DMS 273 (cell line): ENCODE data around the gene SACM1L.
"Not testable (repeated sequence)": the region's sequence is repeated elsewhere in the genome, so short reads cannot be mapped to it uniquely, and the experiment has no call there.

Experiments used
- DNase-seq: peaks from one replicate; lab custom pipeline; 2025; ENCODE audit not compliant: unreplicated experiment; lab: John Stamatoyannopoulos, UW

Gene SACM1L

GRCh38 chr3:45741742-45742460, 52.7 kb downstream of the SACM1L start:
- no peak for DNase-seq

GRCh38 chr3:45742461-45743089, 53.4 kb downstream of the SACM1L start:
- DNase-seq = no peak

DNA sequence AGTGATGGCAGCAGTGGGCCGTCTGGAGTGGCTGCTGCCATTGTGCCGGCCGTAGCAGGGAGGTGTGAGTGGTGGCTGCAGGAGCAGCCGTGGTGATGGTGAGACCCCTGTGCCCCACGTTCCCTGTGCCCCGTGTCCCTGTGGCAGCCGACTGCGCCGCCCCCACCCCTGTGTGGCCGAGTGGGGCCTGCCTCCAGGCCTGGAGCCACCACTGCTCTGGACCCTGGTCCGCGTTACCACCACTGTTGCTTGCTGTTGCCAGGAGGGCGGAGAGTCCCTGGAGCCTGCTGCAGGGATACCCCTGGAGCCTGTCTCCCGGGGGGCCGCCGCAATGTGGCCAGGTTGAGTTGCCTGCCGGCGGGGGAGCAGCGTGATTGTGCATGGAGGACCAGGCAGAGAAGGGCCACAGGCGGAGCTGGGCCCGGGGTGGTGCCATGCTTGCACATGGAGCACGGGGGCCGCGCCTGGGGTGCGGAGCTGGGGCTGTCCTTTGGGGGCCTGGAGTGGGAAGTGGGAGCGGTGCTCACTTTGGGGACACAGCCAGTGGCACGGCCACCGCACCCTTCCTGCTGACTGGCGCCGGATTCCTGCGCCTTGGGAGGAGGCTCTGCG, 57.1 kb downstream of the SACM1L start:
- DNase-seq = no peak

GRCh38 chr3:45746777-45747622, 57.8 kb downstream of the SACM1L start:
- no peak for DNase-seq

DNA sequence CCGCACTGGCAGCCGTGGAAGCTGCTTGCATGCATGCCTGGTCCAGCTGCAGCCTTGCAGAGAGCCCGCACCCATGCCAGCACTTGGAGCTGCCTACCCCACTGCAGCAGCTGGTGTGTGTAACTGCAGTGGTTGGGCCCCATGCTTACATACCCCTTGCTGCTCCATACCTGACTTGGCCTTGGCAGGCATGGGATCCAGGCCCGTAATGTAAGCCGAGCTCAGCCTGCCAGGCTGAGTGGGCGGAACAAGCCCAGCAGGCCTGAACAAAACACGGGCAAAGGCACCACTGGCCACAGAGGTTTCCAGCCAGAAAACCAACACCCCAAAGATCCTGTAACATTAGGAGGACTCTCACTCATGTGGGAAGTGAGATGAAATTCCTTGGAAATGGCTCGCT, 58.9 kb downstream of the SACM1L start:
- peak; percentile 41 for DNase-seq

- not testable (repeated sequence) for DNase-seq
These were observed 59.9 kb downstream of the SACM1L start for GRCh38 chr3:45749036-45749600.

GRCh38 chr3:45749880-45750279, 60.7 kb downstream of the SACM1L start:
- DNase-seq = no peak

DNA sequence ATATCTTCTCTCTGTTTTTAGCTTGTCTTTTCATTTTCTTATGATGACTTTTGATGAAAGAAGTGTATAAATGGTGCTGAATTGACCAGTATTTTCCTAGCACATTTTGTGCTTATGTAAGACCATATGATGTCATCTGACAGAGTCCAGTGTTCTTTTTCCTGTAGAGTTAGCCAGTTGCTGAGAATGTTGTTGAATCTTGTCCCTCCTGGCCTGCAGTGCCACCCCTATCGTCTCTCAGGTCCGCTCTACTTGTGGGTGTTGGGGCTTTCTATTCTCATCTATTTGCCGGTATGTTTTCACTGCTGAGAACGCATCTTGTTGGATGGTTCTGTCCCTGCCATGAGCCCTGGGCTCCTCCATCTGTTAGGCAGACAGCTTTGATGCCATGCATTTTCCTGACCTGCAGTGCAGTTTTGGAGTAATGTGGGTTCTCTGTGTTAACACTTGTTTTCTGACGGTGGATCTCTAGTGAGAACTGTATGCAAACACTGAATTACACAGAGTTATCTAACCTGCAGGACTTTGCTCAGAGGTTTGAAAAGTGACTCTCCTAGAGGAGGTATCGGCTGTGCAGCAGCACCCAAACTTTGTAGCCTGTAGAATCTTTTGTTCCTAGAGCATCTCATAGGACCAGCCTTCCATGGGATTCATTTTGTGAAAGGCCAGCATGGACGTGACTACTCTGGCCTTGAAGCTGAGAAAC, 62.5 kb downstream of the SACM1L start:
- no peak for DNase-seq

GRCh38 chr3:45753095-45753494, 63.9 kb downstream of the SACM1L start:
- no peak for DNase-seq

GRCh38 chr3:45754461-45754860, 65.3 kb downstream of the SACM1L start:
- no peak for DNase-seq

- no peak for DNase-seq
These were observed 66.9 kb downstream of the SACM1L start for GRCh38 chr3:45756055-45756454.

DNA sequence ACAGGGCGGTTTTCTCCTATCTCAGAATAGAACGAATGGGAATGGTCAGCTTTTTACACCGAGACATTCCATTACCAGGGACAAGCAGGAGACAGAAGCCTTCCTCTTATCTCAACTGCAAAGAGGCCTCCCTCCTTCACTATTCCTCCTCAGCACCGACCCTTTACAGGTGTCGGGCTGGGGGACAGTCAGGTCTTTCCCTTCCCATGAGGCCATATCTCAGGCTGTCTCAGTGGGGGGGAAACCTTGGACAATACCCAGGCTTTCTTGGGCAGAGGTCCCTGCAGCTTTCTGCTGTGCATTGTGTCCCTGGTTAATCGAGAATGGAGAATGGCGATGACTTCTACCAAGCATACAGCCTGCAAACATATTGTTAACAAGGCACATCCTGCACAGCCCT, 67.9 kb downstream of the SACM1L start:
- not testable (repeated sequence) for DNase-seq

DNA sequence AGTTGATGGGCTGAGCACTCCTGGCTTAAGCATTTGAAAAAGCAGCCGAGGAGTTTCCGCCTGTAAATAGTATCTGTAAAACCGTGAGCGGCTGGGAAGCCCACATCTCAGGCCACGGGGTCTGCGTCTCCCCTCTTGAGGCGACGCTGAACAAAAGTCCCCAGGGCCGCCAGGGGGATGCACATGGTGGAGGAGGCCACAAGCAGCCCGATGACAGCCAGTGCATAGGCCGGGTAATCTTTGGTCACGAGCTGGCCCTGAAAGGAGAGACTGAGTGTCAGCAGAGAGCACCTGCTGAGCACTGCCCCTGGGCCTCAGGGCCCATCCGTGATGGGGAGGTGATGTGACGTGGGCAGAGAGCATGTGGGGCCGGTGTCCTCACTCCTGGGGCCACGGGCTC, 69.7 kb downstream of the SACM1L start:
- no peak for DNase-seq

GRCh38 chr3:45759851-45760250, 70.7 kb downstream of the SACM1L start:
- no peak for DNase-seq

- peak; percentile 61 for DNase-seq
These were observed 71.9 kb downstream of the SACM1L start for GRCh38 chr3:45760878-45761711.

DNA sequence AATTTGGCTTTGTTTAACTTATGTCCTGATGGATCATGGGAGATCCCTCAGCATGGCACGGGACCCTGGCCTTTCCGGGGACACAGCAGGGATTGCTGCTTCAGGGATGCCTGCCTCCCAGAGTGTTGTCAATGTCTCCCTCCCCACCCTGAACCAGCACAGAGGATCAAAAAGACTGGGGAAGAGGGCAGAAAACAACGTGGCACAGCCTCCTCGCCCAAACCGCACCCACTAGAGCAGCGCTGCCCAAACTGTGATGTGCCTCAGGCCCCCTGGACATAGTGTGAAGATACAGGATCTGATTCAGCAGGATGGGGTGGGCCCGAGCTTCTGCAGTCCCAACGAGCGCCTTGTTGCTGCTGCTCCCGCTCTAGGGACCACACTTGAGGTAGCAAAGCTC, 72.6 kb downstream of the SACM1L start:
- DNase-seq = no peak

GRCh38 chr3:45762647-45763302, 73.6 kb downstream of the SACM1L start:
- DNase-seq = no peak

DNA sequence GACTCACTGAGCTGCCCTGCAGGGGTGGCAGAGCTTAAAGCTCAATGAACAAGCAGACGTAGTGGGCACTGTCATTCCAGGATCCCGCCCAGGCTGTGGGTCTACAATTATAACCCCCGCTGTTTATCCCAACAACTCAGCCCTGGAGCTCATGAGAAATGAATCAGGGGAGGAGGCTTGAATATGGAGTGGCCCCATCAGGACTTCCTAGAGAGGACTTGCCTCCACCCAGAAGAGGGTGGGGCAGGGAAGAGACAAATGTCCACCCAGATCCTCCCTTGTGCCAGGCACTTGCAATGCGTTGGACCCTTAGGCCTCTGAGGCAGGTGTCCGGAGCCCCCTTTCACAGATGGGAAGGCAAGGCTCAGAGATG, 74.1 kb downstream of the SACM1L start:
- no peak for DNase-seq

DNA sequence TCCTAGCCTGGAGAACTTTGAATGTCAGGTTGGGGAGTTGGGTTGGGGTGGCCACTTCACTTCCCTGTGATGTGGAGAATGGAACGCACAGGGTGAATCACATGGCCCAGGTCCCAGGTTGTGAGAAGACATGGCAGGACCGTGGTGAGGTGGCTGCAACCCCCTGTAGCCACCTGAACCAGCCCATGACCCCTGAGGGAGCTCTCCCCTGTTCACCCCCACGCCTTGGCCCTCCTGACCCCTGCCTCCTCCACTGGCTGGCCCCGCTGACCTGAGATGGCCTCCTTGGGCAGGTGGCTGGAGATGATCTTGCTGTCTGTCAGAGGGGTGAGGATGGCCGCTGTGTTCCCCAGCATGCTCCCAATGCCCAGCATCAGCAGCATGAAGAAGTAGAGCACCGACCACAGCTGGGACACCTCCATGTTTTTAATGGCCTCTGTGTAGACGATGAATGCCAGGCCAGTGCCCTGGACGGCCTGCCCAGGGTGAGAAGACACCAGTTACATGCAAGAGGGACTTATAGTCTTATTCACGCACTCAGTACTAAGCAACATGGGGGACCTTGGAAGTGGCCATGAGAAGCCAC, 76.2 kb downstream of the SACM1L start:
- no peak for DNase-seq
